ENCODE data around the gene UBE2D3. TPM values are rescaled to one million over a fixed set of nuclear protein-coding genes. Genes with fewer than 3 reads are reported as not detected.

The UBE2D3 gene
- total RNA-seq, 1 donor from 2014 or later: 316 TPM

GRCh38 chr4:102775805-102776204 lies 51.5 kb downstream of the UBE2D3 start:
- H3K4me3 Mint-ChIP-seq (ENCODE audit: low read depth): no peak overlapping the region
- H3K36me3 Mint-ChIP-seq (ENCODE audit: insufficient read depth): no peaks in the 10 kb centered on the region
- no peaks in the 10 kb centered on the region for H3K9me3 Mint-ChIP-seq (ENCODE audit: low read depth)
- H3K4me1 Mint-ChIP-seq (ENCODE audit: low read depth): peaks cover 13% of the 10 kb centered on the region
- no peak for DNase-seq (ENCODE audit: low spot score, unreplicated experiment)
- H3K27me3 Mint-ChIP-seq: no peaks in the 10 kb centered on the region
- no peak overlapping the region for H3K27ac Mint-ChIP-seq
- TF ChIP-seq CTCF (IDR thresholded peaks at IDR 0.05; ENCODE audit: unreplicated experiment): no peak

DNA sequence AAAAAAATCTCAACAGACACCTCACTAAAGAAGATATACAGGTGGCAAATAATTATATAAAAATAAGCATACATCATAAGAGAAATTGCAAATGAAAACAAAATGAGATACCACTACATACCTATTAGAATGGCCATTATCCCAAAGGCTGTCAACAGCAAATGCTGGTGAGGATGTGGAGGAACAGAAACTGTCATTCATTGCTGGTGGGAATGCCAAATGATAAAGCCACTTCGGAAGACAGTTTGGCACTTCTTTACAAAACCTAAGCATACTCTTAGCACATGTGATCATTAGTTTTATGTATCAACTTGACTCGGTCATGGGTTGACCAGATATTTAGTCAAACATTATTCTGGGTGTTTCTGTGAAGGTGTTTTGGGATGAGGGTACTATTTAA lies 53.1 kb downstream of the UBE2D3 start:
- H3K4me3 Mint-ChIP-seq (ENCODE audit: low read depth): no peak overlapping the region
- no peak for DNase-seq (ENCODE audit: low spot score, unreplicated experiment)
- no peaks in the 10 kb centered on the region for H3K27me3 Mint-ChIP-seq
- peaks cover 7% of the 10 kb centered on the region for H3K4me1 Mint-ChIP-seq (ENCODE audit: low read depth)
- no peak overlapping the region for H3K27ac Mint-ChIP-seq
- no peaks in the 10 kb centered on the region for H3K9me3 Mint-ChIP-seq (ENCODE audit: low read depth)
- H3K36me3 Mint-ChIP-seq (ENCODE audit: insufficient read depth): no peaks in the 10 kb centered on the region
- no peak for TF ChIP-seq CTCF (IDR thresholded peaks at IDR 0.05; ENCODE audit: unreplicated experiment)

DNA sequence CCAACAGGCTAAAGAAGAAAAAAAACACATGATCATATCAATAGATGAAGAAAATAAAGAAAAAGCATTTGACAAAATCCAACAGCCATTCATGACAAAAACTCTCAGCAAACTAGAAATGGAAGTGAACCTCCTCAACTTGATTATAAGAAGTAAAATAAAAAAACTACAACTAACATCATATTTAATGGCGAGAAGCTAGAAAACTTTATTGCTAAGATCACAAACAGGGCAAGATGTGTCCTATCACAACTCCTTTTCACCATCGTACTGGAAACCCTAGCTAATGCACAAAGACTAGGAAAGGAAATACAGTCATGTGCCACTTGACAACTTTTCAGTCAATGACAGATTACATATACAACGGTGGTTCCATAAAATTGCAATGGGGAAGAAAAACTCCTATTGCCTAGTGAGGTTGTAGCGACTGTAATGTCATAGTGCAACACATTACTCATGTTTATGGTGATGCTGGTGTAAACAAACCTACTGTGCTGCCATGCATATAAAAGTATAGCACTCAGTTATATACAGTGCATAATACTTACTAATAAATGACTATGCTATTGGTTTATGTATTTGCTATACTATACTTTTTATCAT lies 54.5 kb downstream of the UBE2D3 start:
- Mint-ChIP-seq H3K27ac (no peak overlapping the region), H3K4me3 (ENCODE audit: low read depth) (no peak overlapping the region), H3K4me1 (ENCODE audit: low read depth) (no peaks in the 10 kb centered on the region), H3K27me3 (no peaks in the 10 kb centered on the region), H3K9me3 (ENCODE audit: low read depth) (no peaks in the 10 kb centered on the region), H3K36me3 (ENCODE audit: insufficient read depth) (no peaks in the 10 kb centered on the region)
- TF ChIP-seq CTCF (IDR thresholded peaks at IDR 0.05; ENCODE audit: unreplicated experiment): no peak
- no peak for DNase-seq (ENCODE audit: low spot score, unreplicated experiment)

DNA sequence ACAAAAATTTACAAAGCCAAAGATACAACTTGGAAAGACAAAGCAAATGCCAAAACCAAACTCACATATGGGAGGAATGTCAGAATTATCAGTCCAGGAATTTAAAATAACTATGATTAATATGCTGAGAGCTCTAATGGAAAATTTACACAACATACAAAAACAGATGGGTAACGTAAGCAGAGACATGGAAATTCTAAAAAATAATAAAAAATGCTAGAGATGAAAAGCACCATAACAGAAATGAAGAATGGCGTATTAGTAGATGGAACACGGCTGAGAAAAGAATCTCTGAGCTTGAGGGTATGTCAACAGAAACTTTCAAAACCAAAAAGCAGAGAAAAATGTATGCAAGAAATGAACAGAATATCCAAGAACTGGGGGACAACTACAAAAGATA lies 62.5 kb downstream of the UBE2D3 start:
- DNase-seq (ENCODE audit: low spot score, unreplicated experiment): no peak
- no peak overlapping the region for H3K27ac Mint-ChIP-seq
- no peaks in the 10 kb centered on the region for H3K36me3 Mint-ChIP-seq (ENCODE audit: insufficient read depth)

DNA sequence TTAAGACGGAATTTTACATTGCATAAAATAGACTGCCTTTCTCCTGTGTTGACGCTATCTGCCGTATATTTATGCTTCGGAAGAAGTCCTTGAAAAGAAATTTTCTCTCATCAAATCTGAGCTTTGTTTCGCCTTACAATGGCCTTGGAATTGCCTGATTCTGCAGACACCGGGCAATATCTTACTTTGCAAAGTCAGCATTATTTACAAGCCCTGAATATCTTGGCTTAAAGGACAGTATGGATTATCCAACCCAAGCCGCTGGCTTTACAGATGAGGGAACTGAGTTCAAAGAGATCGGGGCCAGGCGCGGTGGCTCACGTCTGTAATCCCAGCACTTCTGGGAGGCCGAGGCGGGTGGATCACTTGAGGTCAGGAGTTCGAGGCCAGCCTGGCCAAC lies 65.4 kb downstream of the UBE2D3 start:
- TF ChIP-seq CTCF (IDR thresholded peaks at IDR 0.05; ENCODE audit: unreplicated experiment): no peak
- Mint-ChIP-seq H3K36me3 (ENCODE audit: insufficient read depth) (peaks cover 3% of the 10 kb centered on the region), H3K27me3 (peaks cover 5% of the 10 kb centered on the region), H3K4me1 (ENCODE audit: low read depth) (peaks cover 27% of the 10 kb centered on the region), H3K4me3 (ENCODE audit: low read depth) (peak overlapping the region; percentile 94), H3K27ac (no peak overlapping the region), H3K9me3 (ENCODE audit: low read depth) (no peaks in the 10 kb centered on the region)
- DNase-seq (ENCODE audit: low spot score, unreplicated experiment): no peak

More for the DNA sequence above, 62.5 kb downstream of the UBE2D3 start:
- no peak overlapping the region for H3K4me3 Mint-ChIP-seq (ENCODE audit: low read depth)
- TF ChIP-seq CTCF (IDR thresholded peaks at IDR 0.05; ENCODE audit: unreplicated experiment): no peak
- H3K27me3 Mint-ChIP-seq: peaks cover 2% of the 10 kb centered on the region
- no peaks in the 10 kb centered on the region for H3K9me3 Mint-ChIP-seq (ENCODE audit: low read depth)
- H3K4me1 Mint-ChIP-seq (ENCODE audit: low read depth): peaks cover 10% of the 10 kb centered on the region

All from progenitor cell of endocrine pancreas (in vitro differentiated cells).